GM21619 (cell line): ENCODE data around the gene SCEL.
A peak's percentile ranks its signal among the peaks of the same experiment; 100 is the strongest.

ENCODE experiments used
- ATAC-seq: cut with Tn5 transposase; IDR thresholded peaks from one replicate; pipeline ENCODE4 v1.9.1; 2021; ENCODE audit not compliant: unreplicated experiment

The SCEL gene

DNA sequence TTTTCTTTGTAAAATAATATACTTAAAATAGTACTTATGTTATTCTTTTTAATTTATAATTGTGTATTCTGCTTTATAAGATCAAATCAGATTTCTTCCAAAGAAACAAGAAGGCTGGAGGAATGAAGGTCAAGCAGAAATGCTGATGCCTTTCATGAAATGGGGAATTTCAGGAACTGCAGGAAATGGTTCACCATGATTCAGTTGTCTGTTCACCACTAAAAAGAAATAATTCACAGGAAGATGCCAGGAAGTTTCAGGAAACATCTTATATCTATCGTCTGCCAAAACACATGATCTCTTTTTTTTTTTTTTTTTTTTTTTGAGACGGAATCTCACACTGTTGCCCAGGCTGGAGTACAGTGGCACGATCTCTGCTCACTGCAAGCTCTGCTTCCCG lies 15.7 kb upstream of the SCEL start:
- no peak for ATAC-seq

DNA sequence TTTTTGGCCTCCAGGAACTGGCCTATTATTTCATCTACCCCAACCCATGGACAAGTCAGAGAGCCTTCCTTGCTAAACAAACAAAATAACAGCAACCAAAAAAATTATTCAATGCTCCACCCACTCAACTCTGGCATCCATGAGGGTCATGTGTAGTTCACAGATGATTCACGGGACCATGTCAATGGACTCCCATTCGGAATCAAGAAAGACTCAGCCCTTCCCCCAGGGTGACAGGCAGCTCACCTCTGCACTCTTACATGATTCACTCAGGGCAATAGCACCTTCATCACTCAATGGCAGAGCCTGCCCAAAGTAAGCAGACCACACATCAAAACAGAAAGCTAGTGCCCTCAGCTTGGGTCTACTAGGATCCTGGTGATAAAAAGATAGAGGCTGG lies 14.3 kb upstream of the SCEL start:
- ATAC-seq = no peak

DNA sequence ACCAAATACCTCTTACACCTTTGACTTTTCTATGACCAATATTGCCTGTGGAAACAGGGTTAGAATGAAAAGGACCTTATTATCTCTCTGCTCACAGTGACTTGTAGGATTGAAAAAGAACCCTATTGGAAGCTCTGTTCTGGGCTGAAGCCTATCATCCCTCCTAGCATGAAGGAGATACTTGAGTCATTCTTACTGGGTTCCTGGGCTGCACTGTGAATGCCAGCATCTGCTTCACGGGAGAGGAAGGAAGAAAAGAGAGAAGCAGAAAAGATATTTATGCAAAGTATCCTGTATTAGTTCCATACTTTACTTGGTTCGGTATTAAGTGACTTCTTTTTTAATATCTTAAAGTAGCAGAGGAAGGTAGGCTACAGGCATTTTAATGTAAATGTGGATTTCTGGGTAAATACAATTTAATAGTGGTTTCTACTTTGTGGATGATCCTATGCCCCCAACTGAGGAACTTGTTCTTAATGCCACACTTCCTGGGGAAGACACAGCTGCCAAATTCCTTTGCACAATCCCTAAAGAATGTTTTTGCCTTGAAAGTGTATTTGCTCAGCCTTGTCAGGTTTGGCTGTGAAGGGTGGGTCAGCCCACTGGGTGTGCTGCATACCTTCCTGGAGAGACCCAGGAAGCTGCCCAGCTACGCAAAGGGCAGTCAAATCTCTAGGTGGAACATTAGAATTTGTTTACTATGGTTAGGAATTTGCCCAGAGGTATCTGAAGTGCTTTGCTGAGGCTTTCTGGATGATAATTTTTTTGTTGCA lies 13.7 kb upstream of the SCEL start:
- ATAC-seq = no peak

DNA sequence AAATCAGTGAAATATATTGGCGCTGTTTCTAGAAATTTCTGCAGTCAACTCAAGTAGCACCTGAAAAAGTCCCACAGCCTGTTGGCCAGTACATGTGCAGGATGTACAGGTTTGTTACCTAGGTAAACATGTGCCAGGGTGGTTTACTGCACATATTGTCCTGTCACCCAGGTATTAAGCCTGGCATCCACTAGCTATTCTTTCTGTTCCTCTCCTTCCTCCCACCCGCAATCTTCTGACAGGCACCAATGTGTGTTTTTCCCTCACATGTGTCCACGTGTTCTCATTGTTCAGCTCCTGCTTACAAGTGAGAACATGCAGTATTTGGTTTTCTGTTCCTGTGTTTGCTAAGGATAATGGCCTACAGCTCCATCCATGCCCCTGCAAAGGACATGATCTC lies 13.1 kb upstream of the SCEL start:
- no peak for ATAC-seq

DNA sequence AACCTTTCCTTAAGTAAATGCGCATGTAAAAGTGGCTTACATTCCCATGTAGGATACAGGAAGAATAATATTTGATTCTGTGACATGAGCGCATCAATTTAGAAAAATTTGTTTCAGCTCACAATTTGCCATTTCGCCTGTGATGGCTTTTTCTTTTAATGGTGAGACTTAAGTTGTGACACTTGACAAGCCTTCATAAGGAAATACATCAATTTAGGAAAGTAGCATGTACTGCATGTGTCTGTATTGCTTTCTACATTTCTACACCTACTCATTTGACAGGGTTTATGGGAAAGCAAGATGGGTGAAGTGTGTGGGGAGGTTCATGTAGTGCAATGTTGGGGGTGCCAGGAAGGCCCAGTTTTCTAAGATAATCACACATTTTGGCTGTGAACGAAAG lies 12.1 kb upstream of the SCEL start:
- no peak for ATAC-seq

DNA sequence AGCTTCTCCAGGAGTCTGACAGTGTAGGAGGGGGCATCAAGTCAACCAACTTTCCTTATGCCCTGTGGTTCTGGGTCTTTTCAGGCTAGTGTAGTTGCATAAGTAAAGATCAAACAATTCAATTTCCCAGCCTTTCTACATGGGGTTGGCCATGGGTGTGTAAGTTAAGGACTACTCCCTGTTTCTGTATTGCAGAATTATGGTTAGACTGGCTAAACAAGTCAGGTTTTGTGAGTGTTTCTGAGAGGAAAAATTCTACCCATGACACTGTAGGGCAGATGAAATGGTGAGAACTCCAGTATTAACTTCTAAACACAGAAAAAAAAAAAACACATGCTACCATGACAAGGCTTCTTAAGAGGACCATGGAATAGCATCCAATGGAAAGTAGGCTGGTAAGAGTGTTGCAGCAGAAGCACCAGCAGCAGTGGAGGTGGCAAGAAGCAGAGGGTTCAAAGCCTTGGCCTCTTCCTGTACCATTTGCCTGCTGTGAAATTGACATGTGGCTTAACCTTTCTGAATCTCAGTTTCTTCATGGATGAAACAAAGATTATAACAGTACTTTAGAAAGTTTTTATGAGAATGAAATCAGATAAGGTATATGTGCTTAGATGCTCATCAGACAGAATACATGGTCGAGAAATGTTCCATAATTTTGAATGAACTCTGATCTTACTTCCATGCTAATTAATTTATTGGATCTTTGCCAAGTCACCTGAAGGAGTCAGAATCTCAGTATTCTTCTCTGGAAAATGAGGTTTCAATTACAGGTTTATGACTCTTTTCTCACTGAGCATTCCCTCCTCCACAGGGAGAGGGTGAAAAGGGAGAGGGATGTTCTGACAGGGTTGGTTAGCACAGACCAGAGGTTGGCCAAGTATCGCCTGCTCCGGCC lies 11.4 kb upstream of the SCEL start:
- no peak for ATAC-seq

DNA sequence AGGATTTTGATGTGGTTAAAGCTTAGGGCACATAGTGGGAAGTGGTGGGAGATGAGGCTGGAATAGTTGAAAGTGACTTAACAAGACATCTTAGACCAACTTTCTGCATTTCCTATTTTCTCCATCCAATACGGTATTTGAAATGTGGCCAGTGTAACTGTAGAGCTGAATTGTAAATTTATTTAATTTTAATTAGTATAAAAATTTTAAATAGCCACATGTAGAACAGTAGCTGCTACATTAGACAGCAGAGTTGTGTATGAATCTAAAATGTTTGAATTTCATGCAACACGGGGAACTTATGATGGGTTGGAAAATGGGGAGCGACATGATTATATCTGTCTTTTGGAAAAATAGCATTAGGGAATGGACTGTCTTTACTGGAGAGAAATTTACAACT lies 7.1 kb upstream of the SCEL start:
- no peak for ATAC-seq

DNA sequence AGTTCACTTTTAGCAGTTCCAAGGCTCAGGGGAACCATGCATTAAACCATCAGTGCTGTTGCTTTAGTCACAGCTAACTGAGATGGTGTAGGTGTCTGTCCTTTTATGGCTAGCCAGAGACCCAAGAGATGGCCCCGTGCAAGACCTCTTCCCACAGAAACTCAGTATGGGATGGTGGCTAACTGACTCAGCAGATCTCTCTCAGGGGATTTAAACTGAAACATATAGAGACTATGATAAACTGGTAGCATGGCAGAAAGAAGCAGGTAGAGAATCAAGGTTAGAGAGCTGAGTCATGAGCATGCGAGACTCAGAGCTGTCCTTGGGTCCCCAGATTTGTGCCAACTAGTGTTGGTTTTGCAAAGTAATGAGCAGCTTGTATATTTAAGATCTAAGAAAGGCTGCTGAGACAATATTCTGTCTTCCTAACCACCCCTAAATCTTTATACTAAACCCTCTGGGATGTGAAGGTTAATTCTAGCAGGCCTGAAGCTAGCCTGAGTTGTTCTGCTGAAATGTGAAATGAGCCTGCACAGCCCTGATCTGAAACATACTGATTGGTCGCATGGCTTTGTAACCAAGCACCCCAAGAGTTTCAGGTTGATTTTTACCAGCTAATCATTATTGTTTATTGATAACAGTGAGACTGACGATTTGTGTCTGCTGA lies 6.5 kb upstream of the SCEL start:
- peak; percentile 88 for ATAC-seq

DNA sequence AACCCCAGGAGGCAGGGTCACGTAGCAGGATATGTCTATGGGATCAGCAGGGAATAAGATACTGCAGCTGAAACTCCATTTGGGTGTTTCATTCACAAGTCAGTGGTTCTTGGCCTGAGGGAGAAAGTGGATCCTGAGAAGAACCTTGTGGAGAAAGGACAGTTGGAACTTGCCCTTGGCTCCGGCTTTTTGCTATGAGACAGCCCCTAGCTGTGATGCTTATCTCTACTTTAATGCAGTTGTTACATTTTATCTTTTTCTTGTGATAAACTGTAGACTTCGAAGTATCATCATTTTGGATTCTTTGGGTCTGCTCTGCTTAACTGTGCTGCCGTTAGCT lies 6.0 kb upstream of the SCEL start:
- ATAC-seq = no peak

DNA sequence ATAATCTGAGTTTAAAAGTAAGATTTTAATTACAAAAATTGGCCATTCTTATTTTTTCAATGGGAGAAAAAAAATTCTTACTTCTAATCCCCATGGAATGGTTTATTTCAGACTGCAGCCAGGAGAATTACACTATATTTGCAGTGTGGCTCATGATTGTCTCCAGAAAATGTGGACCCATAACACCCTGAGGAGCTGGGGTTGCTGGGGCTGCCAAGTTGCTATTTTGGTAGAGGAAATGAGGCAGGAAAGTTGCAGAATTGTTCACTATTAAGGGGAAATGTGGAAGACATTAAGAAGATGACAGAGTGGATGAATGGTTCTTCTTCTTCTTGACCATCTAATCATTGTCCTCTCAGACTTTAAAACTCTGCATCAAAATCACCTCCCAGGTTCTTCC lies 4.6 kb upstream of the SCEL start:
- ATAC-seq = no peak

DNA sequence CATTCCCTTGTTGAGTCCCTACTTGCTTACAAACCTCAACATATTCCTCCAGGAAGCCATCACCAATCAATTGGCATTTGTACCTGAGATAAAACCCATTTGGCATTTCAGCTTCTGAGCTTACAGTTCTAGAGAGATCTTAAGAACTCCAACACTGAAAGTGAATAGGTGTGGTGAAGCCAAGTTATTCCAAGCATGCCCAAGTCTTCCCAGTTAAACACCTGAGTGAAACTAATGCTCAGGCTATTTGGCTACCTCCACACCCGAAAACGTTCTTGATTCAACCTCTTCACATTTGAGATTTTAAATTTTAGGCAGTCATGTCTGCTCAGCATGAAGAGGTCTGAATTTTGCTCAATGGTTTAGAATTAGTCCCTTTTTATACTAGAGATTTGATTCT lies 2.5 kb upstream of the SCEL start:
- ATAC-seq = no peak

DNA sequence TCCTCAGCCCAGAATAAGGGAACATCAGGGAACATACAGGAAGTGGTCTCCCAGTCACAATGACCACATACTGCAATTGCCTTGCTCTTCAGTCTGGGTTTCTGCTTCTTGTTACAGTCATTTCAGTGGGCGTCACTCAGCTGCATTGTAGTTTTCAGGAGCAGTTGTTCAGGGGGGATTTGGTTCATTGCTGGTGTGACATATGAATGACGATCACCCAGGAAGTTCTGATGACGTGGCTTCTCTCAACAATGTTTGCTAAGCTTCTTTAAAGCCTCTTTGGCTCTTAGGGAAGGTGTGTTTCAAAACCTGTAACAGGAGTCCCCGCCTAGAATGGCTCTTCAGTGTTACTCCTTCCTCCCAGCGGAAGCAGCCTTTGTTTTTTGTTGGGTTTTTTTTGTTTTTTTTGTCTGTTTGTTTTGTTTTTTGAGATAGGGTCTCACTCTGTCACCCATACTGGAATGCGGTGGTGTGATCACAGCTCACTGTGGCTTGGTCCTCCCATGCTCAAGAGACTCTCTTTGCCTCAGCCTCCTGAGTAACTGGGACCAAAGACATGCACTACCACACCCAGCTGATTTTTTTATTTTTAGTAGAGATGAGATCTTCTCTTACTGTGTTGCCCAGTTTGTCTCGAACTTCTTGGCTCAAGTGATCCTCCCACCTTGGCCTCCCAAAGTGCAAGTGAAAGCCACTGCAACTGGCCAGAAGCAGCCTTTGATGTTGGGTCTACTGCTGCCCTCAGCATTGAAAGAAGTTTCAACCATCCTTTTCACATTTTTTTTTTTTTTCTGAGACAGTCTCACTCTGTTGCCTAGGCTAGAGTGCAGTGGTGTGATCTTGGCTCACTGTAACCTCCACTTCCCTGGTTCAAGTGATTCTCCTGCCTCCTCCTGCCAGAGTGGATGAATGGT lies 1.4 kb upstream of the SCEL start:
- ATAC-seq = peak; percentile 48

DNA sequence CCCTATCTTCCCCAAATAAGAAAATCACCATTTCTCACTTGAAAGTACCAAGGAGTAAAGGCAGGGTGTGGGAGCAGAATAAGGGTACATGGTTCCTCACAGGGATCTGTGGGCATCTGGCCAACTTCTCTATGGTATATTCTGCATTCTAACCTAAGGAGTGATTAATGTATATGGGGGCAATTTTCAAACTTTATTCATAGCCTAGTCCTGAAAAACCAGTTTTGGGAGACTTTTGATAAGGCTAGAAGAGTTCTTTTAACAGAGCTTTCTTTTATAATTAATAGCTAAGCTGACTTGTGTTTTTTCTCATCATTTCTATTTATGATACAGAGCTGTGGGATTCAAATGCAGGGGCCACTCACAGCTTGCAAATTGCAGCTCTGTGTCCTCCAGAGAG lies 852 bp downstream of the SCEL start:
- ATAC-seq = no peak

DNA sequence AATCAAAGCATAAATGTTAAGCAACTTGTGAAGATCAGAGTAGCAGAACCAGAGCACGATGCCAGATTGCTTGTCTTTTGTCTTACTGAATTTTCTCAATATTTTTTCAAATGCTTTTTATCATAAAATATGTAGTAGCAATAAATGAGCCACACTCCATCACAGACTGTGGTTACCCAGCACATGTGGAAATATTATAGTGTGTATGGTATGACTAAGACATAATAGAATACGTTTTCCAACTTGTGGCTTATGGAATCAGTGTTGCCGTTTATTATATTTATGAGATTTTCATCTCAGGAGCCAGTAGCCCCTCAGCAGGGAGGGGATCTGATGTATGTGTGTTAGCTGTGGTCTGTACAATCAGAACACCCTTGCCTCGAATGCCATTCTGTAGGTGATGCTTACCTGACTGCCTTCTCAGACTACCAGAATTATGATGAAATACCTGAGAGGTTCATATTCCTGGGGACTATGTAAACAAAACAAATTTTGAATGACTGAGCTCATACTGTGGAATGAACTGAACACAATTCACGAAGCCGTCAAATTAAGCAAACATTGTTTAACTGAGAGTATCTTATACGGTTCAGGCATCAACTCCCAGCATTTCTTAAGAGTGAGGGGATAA lies 1.9 kb downstream of the SCEL start:
- ATAC-seq = no peak

DNA sequence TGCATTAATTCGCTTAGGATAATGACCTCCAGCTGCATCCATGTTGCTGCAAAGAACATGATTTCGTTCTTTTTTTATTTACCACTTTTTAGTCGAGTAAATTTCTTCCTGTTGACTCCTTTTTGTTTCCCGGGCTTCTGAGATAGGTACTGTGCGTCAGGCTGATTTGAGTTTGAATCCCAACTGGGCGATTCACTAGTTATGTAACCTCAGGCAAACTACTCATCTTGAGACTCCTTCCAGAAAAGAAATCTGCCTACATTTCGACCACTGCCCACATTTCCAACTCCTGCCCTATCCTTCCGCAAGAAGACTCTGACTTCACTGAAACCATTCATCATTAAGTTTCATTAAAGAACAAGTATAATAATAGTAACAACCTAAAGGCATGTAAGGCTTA lies 8.2 kb downstream of the SCEL start:
- ATAC-seq = no peak

DNA sequence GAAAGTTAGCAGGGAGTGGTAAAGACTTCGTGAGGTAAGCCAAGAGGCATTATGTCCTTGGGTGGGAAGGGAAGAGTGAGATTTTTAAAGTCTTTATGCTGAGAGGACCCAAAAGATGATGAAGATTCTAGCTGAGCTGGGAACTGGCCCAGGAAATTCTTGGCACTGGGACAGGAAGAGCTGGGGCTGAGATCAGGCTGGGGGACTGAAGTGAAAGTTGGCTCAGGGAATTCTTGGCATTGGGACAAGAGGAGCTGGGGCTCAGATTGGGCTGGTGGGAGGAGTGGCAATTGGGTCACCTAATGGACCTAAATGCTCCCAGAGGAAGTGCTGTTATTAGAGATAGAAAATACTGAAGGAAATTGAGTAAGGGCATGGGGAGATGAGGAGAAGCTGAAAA lies 8.8 kb downstream of the SCEL start:
- ATAC-seq = no peak

DNA sequence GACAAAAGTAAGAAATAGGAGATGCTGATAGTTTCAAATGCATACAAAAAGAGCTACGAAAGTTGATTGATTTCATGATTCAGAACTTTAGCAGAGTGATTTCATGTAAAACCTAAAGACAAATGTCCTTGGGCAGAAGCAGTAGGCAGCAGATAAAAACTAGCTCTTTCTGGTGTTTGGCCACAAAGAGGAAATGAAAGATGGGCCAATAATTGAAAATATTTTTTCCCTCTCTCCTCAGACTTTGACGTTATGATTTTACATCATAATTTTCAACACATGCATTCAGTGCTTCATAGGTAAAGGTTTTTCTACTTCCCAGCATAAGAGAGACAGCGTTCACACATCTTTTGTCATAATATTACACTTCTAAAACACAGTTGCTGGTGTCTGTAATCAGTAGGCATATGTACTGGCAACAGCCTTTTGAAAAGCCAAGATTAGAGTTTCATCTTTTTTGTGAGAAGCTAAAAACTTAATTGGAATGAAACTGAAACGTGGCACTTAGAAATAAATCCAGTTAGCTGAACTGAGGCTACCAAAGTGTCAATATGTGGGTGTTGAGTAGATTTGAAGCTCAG lies 9.3 kb downstream of the SCEL start:
- no peak for ATAC-seq

DNA sequence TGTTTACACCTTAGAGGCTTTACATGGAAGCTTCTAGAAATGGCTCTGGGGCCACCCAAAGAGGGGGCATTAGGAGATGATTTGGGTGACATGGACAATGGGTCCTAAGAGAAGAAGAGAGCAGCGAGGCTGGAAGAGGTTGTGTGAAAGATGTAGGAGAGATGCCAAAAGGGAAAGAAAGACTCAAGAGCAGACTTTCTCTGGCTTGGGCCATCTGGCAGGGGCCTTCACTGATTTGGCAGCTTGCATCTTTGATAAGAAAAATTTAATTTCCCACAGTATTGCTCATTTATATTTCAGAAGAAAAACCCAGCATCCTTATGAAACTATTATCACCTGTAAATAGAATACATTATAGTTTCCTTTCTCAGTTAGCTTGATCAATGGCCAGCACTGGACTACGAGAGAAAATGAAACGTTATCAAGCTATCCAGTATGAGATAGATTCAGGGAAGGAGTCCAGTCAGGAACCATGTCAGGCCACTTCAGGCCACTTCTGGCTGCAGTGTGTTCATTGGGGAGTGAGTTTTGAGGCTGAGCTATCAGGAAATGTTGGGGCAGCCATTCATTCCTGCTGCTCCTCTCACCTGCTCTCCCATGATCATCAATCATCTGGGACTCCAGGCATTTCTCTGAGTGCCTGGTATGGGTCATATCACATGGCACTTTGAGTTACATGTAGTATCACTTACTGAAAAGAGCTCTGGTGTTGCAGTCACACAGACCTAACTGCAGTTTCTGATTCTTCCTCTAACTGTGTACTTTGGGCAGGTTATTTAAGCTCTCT lies 10.3 kb downstream of the SCEL start:
- ATAC-seq = no peak

DNA sequence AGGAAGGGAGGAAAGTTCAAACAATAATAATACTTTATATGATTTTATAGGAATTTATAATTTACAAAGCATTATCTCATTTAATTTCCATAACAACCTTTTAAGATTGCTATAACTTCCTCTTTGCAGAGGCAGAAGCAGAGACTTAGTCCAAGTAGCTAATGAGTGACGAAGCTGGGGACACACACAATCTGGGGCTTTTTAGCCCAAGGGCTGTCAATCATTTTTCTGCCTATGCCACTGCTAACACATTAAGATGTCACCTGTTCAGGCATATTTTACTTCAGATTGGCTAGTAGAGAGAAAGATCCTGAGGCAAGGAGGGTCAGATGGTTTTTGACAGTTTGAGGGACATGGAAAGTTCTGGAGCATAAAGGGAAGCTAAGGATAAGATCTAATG lies 12.6 kb downstream of the SCEL start:
- ATAC-seq = peak; percentile 72
